HFFc6 (cell line): ENCODE data around the gene KCNMA1. TPM values are rescaled to one million over a fixed set of nuclear protein-coding genes. Genes with fewer than 3 reads are reported as not detected.

Source experiments
- DNase-seq: peaks from one replicate; pipeline ENCODE4 v3.0.0-alpha.2; 2018
- H3K27ac Mint-ChIP-seq: 2 replicates; pipeline ENCODE4 v1.8.0; 2020; ENCODE audit warnings: mild to moderate bottlenecking, mixed read lengths
- H3K27me3 Mint-ChIP-seq: 2 replicates; pipeline ENCODE4 v1.8.0; 2021; ENCODE audit warnings: mild to moderate bottlenecking, moderate library complexity, mixed read lengths; ENCODE audit not compliant: insufficient read depth
- H3K36me3 Mint-ChIP-seq: 2 replicates; pipeline ENCODE4 v1.8.0; 2021; ENCODE audit warnings: low read depth, mixed read lengths
- H3K4me1 Mint-ChIP-seq: 2 replicates; pipeline ENCODE4 v1.8.0; 2020; ENCODE audit warnings: low read depth, mixed read lengths
- H3K4me3 Mint-ChIP-seq: 2 replicates; pipeline ENCODE4 v1.8.0; 2020; ENCODE audit warnings: mild to moderate bottlenecking, moderate library complexity, mixed read lengths
- H3K9me3 Mint-ChIP-seq: 2 replicates; pipeline ENCODE4 v1.8.0; 2020; ENCODE audit warnings: mild to moderate bottlenecking, mixed read lengths
- total RNA-seq, 6 experiments: library from RNA; stranded (reverse); fragmentation: NEBNext Ultra II Directional; extraction: Animal tissue kit (Norgen Biotek cat#: 25700); gene quantifications; 2 replicates in 1 of 6; 3 replicates in 5 of 6; pipeline ENCODE4 v1.2.3, GENCODE V29; 2021
- TF ChIP-seq, protein P1 (sequence below): fragments of 200-600 bp; sonication (generic); IDR thresholded peaks from 2 replicates; pipeline ENCODE4 v1.5.0; 2021; ENCODE audit warnings: antibody characterized with exemption, mild to moderate bottlenecking

Gene KCNMA1
- total RNA-seq, 6 experiments from 2014 or later: 87.1 to 191 (median 93.5) TPM

- DNase-seq: no peak
- no peaks in the 10 kb centered on the region for H3K9me3 Mint-ChIP-seq
- peaks cover 79% of the 10 kb centered on the region for H3K4me1 Mint-ChIP-seq
- TF ChIP-seq, protein P1, sequence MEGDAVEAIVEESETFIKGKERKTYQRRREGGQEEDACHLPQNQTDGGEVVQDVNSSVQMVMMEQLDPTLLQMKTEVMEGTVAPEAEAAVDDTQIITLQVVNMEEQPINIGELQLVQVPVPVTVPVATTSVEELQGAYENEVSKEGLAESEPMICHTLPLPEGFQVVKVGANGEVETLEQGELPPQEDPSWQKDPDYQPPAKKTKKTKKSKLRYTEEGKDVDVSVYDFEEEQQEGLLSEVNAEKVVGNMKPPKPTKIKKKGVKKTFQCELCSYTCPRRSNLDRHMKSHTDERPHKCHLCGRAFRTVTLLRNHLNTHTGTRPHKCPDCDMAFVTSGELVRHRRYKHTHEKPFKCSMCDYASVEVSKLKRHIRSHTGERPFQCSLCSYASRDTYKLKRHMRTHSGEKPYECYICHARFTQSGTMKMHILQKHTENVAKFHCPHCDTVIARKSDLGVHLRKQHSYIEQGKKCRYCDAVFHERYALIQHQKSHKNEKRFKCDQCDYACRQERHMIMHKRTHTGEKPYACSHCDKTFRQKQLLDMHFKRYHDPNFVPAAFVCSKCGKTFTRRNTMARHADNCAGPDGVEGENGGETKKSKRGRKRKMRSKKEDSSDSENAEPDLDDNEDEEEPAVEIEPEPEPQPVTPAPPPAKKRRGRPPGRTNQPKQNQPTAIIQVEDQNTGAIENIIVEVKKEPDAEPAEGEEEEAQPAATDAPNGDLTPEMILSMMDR: no peak
- peaks cover 14% of the 10 kb centered on the region for H3K36me3 Mint-ChIP-seq
- H3K27me3 Mint-ChIP-seq: peaks cover 5% of the 10 kb centered on the region; the same call in 1 of the 2 replicates
- no peak overlapping the region for H3K4me3 Mint-ChIP-seq
- H3K27ac Mint-ChIP-seq: peak overlapping the region; percentile 72
Measured at GRCh38 chr10:77188000-77188395, 449.6 kb downstream of the KCNMA1 start.

GRCh38 chr10:77187376-77187999, 450.1 kb downstream of the KCNMA1 start:
- TF ChIP-seq, protein P1: no peak
- no peak for DNase-seq
- Mint-ChIP-seq H3K4me1 (peaks cover 79% of the 10 kb centered on the region), H3K27me3 (peaks cover 5% of the 10 kb centered on the region; the same call in 1 of the 2 replicates), H3K4me3 (peak overlapping the region; percentile 27), H3K9me3 (no peaks in the 10 kb centered on the region), H3K27ac (peak overlapping the region; percentile 62), H3K36me3 (peaks cover 12% of the 10 kb centered on the region)

DNA sequence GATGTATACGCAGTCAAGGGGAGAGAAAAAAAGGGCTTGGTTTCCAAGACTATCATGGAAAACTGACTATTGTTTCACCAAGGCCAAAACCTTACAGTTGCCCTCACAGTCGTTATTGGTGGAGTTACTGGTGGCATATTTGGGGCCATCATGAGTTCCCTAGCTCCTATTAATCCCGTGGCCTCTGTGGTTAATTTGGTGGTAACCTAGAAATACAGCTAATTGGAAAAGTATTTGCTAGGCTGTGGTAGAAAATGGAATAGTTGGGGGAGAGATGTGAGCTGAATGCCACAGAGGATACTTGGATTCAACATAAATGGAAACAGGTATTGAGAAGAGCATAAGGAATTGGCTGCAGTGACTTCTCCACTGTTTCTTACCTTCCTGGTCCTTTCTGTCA, 450.7 kb downstream of the KCNMA1 start:
- H3K4me1 Mint-ChIP-seq: peaks cover 79% of the 10 kb centered on the region

GRCh38 chr10:77185696-77186095, 451.9 kb downstream of the KCNMA1 start:
- DNase-seq: no peak
- TF ChIP-seq, protein P1: no peak
- H3K9me3 Mint-ChIP-seq: no peaks in the 10 kb centered on the region
- peaks cover 5% of the 10 kb centered on the region for H3K36me3 Mint-ChIP-seq
- no peak overlapping the region for H3K4me3 Mint-ChIP-seq
- H3K27me3 Mint-ChIP-seq: peaks cover 5% of the 10 kb centered on the region; the same call in 1 of the 2 replicates
- peaks cover 82% of the 10 kb centered on the region for H3K4me1 Mint-ChIP-seq
- H3K27ac Mint-ChIP-seq: no peak overlapping the region

More for the DNA sequence above, 450.7 kb downstream of the KCNMA1 start:
- Mint-ChIP-seq H3K27me3 (peaks cover 5% of the 10 kb centered on the region; the same call in 1 of the 2 replicates), H3K27ac (peak overlapping the region; percentile 62), H3K36me3 (peaks cover 7% of the 10 kb centered on the region), H3K9me3 (no peaks in the 10 kb centered on the region), H3K4me3 (no peak overlapping the region)
- TF ChIP-seq, protein P1: no peak
- peak; percentile 52 for DNase-seq

GRCh38 chr10:77182803-77183202, 454.8 kb downstream of the KCNMA1 start:
- no peak for DNase-seq
- TF ChIP-seq, protein P1: no peak
- peaks cover 3% of the 10 kb centered on the region; the same call in 1 of the 2 replicates for H3K27me3 Mint-ChIP-seq
- H3K9me3 Mint-ChIP-seq: no peaks in the 10 kb centered on the region
- H3K4me1 Mint-ChIP-seq: peaks cover 85% of the 10 kb centered on the region
- no peak overlapping the region for H3K4me3 Mint-ChIP-seq
- H3K36me3 Mint-ChIP-seq: peaks cover 10% of the 10 kb centered on the region
- peak overlapping the region; percentile 41; the same call in 1 of the 2 replicates for H3K27ac Mint-ChIP-seq
